COLO829 (cell line): ENCODE results near the gene ILDR2.
A peak's percentile ranks its signal among the peaks of the same experiment; 100 is the strongest.
"Not testable (repeated sequence)": the region's sequence is repeated elsewhere in the genome, so short reads cannot be mapped to it uniquely, and the experiment has no call there.

Experiments used
- DNase-seq: peaks from one replicate; pipeline ENCODE4 v3.0.0; 2012; ENCODE audit warnings: low spot score

The ILDR2 gene

DNA sequence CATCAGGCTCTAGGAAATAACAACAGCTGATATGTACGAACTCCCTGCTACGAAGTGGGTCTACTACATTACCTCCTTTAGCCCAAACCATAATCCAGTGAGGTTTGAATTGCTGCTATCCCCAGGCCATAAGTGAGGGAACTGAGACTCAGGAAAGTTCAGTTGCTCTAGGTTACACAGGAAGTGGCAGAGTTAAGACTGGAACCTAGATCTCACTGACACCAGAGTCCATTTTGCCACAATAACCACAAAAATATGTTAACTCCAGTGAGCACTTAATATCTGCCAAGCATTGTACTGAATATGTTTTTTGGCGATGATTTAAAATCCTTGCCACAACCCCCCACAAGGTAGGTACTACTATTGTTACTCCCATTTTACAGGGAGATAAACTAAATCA, 90.4 kb downstream of the ILDR2 start:
- no peak for DNase-seq

DNA sequence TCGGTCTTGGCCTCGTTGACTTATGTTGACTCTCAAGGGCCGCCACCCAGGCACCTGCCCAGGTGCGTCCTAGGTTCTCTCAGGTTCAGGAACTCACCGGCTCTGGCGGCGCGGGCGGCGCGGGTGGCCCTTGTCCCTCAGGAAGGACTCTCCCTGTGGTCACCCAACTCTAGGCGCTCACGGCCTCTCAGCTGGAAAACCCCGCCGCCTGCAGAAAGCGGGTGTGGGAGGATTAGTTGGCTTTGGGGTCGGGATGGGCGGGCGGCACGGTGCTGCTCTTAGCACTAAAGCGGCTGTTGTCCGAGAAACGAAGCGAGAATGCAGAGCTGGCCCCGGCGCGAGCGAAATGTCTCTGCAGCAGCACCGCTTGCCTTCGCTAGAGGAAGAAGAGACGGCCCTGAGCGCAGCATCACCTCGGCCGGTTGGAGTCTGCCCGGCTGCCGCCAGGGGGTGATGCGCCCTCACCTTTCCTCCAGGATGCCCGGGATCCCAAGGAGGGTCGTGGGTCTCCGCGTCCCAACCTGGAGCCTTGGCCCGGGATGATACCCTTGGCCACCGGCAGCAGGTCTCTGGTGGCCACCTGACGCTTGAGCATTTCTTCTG, 91.2 kb downstream of the ILDR2 start:
- no peak for DNase-seq

DNA sequence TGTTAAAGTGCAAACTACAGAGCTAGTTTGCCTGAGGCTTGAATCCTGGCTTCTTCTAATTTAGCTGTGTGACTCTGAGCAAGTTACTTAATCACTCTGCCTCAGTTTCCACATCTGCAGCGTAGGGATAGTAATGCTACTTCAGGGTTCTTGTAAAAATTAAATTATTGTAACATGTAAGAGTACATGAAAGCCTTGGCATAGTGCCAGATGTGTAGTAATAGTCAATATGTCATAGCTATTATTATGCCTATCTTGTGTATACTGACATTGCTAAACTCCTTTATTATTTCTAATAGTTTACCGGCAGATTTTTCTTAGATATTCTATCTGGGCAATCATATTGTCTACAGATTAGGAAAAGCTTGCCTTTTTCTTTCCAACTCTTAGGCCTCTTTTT, 92.4 kb downstream of the ILDR2 start:
- no peak for DNase-seq

DNA sequence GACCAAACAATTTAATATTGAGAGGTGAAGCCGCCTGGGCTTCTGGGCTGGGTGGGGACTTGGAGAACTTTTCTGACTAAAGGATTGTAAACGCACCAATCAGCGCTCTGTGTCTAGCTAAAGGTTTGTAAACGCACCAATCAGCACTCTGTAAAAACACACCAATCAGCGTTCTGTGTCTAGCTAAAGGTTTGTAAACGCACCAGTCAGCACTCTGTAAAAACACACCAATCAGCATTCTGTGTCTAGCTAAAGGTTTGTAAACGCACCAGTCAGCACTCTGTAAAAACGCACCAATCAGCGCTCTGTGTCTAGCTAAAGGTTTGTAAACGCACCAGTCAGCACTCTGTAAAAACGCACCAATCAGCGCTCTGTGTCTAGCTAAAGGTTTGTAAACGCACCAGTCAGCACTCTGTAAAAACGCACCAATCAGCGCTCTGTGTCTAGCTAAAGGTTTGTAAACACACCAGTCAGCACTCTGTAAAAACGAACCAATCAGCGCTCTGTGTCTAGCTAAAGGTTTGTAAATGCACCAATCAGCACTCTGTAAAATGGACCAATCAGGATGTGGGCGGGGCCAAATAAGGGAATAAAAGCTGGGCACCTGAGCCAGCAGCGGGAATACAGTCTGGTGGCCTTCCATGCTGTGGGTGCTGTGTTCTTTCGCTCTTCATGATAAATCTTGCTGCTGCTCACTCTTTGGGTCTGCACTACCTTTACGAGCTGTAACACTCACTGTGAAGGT, 97.0 kb downstream of the ILDR2 start:
- DNase-seq = not testable (repeated sequence)

DNA sequence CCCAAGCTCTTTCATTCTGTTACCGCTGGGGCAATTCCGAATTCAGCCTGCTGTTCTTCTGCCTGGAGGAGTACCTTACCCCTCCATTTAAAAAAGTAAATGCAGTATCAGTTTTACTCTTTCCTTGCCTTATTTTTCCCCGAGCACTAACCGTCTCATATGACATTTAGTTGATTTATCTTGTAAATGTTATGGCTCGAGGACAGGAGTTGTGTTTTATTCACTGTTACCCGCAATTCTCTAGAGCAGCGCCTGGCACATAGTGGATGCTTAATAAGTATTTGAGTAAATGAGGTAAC, 98.9 kb downstream of the ILDR2 start:
- no peak for DNase-seq

DNA sequence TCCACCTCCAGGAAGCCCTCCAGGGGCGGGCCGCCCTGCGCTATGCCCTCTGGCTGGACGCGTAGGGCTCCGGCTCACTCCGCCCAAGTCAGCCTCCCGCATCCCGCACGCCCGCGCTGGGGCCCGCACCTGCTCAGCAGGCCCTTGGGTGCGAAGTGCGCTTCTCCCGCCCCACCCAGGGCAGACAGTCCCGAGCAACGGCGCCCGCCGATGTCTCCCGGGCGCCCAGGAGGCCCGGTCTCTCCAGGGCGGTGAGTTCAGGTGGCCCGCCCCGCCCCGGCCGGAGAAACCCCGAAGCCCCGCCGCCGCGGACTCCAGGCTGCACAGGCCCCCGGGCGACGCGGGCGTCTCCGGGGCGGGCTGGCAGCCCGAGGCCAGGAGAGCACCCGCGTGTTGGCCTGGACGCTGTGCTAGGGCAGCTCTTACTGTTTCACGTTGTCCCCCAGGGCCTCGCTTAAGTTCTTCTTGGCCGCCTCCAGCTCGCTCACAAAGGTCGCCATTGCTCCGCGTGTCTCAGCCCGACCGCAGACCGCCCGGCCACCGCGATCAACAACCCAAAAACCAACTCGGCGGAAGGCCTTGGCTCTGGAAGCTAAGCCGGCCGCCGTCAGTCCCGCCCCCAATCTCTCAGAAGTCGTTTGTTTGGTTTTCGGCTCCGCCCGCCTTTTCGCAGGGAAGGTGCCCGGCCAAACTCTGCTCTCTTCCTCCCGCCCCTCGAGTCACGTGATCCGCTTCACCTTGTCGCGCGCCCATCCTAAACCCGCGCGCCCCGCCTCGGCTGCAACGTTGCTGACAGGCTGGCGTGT, 99.4 kb downstream of the ILDR2 start, which contains the start of gene TADA1:
TADA1 (minus strand) TSS at position 531 of the 806 bp plus-strand sequence; CDS start at position 500, 31 bp downstream.
- DNase-seq = peak; percentile 96

DNA sequence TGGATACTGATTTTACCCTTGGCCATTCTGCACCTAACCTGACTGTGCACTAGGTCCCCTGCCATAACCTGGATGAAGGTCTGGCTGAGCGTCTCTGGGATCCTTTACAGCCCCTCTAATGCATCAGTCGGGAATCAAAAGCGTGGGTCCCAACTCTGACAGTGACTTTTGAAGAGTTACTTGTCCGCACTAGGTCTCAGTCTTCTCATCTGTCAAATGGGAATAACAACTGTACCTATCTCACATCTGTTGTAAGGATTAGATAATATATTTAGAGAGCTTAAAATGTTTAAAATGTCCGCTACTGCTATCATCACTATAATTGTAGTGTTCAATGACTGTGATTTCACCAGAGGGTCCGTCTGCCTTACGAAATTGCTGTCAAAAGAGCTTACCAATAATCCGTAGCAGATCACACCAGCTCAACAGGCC, 100.0 kb downstream of the ILDR2 start:
- DNase-seq = no peak

DNA sequence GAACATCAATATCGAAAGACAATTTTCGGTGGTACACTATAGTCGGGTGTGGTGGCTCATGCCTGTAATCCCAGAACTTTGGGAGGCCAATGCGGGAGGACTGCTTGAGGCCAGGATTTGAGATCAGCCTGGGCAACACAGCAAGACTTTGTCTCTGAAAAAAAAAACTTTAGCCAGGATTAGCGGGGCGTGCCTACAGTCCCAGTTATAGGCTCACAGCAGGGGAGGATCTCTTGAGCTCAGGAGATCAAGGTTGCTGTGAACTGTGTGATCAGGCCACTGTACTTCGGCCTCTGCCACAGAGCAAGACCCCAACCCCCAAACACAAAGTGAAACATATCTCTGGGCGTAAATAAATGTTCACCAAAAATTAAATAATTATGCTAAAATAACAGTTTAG, 100.9 kb downstream of the ILDR2 start:
- no peak for DNase-seq

DNA sequence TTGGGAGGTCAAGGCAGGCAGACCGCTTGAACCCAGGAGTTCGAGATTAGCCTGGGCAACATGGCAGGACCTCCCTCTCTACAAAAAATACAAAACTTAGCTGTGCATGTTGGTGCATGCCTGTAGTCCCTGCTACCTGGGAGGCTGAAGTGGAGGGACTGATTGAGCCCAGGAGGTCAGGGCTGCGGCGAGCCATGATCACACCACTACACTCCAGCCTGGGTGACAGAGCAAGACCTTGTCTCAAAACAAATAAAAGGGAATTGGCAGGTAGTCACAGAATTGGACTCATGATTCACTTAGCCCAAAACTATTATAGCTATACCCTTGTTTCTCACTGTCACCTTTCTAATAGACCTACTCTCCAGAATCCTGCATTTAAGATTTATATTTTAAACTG, 104.8 kb downstream of the ILDR2 start:
- no peak for DNase-seq

DNA sequence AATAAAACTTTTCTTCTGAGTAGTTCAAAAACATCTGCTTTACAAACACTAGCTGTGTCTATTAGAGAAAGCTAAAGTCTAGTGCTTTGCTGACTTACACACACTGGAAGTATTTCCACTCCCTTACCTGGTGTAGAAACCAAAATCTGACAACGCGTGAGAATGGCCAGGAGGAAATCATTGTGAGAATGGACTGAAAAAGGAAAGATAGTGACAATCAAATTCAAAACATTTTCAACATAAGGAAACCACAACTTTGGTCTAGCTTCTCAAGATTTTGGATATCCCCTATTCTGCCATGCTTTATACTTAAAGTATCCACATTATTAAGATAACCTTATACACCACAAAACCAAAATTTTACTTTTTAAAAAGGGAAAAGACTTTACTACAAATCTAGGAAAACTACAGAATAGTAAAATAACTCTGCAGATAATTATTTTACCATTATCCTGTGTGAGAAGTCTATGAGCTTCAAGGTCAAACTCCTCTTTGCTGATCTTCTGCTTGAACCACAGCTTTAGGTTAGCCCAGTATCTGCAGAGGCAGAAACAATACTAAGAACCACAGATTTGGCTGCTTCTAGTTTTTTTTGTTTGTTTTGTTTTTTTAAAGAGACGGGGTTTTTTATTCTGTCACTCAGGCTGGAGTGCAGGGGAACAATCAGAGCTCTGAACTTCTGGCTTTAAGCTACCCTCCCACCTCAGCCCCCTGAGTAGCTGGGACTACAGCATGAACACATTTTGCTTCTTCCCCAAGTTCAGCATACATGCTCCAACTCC, 105.8 kb downstream of the ILDR2 start:
- no peak for DNase-seq

DNA sequence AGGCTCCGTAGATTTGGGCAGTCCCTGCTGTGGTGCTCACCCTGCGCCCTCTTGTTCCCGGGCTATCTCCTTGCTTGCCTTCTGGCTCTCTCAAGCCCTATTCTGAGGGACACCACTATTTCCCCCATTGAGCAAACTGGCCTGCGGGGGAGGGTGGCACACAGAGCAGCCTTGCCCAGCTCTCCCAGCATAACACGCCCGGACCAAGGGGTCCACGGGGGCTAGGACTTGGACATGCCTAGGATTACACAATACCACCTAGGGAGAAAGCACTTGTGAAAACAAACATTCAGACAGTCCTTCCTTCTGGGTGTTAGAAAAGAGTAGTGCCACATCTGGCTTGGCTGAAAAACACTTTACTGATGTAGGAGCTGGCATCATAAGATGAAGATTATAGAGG, 106.7 kb downstream of the ILDR2 start:
- no peak for DNase-seq

DNA sequence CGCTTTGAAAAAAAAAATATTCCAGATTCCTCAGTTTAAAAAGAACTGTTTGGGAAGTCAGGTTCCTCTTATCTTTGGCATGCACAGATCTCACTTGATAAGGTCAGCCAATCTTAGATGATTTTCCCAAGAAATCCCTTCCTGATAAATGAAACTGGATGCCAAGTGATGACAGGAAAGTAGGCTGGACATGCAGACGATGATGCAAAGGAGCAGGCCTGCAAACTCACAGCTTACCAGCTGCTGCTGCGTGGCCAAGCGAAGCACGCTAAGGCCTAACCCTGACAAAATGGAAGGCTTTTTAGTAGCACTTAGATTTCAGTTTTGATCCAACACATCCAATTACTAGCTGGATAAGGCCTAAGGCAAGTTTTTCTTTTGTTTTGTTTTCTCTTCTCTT, 109.4 kb downstream of the ILDR2 start:
- no peak for DNase-seq

DNA sequence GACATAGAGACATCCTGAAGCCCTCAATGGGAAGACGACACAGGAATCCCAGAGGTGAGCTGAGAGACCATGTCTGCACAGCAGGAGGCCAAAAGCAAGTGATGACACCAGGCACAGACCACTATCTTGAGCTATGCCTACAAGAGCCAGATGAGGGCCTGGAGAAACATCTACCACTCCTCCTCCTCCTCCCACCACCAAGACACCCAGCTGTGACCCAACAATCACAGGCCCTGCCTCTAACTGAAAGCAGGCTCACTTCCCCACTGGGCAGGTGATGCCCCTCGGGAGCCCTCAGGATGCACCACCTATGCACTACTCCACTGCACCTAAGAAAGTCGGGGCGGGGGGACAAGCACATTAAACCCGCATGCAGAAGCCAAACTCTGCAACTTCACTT, 115.7 kb downstream of the ILDR2 start:
- no peak for DNase-seq

DNA sequence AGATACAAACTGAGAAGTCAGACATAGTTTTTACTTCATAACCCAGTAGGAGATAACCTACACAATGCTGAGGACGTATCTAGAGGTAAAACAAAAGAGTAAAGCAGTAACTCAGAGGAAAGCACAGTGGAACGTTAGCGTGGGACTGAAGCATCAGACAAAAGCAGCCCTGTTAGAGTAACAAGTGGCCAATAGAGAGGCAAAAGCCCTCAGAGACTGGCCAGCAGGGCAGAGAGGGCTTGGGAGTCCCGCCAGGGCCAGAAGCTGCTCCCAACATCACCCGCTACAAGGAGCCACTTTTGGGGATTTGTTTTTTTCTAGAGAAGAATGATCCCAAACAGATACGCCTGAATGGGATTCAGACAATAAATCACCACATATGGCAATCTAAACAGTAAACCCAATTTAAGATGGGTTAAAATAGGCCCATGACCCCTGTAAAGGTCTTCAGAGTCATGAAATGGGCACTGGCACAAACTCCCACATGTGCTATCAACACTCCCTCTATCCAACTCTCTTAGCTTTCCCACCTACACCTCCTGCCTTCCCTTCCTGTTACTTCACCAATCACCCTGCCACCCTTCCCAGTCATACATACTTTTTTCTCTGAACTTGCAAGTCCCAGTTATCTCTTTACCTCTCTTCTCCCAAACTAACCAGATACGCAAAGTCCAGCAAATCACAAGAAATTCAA, 116.5 kb downstream of the ILDR2 start:
- DNase-seq = peak; percentile 92
